GM19043 (cell line): ENCODE data around the gene SRPK2.

Experiments
- ATAC-seq: cut with Tn5 transposase; IDR thresholded peaks from one replicate; pipeline ENCODE4 v1.9.1; 2021; ENCODE audit warnings: low read depth; ENCODE audit not compliant: unreplicated experiment

Gene SRPK2

GRCh38 chr7:105107458-105107857 is 281.3 kb downstream of the SRPK2 start:
- ATAC-seq, result no peak

GRCh38 chr7:105106473-105106872 is 282.2 kb downstream of the SRPK2 start:
- ATAC-seq, result no peak

- no peak for ATAC-seq
These were observed 283.1 kb downstream of the SRPK2 start for GRCh38 chr7:105105579-105105978.

- ATAC-seq, result no peak
These were observed 286.0 kb downstream of the SRPK2 start for GRCh38 chr7:105102557-105103352.

GRCh38 chr7:105101864-105102263 is 286.9 kb downstream of the SRPK2 start:
- peak; percentile 42 for ATAC-seq

- peak; percentile 65 for ATAC-seq
These were observed 289.7 kb downstream of the SRPK2 start for GRCh38 chr7:105098863-105099515.

GRCh38 chr7:105097619-105098018 is 291.1 kb downstream of the SRPK2 start:
- ATAC-seq, result no peak

- no peak for ATAC-seq
These were observed 292.4 kb downstream of the SRPK2 start for GRCh38 chr7:105096306-105096705.

GRCh38 chr7:105094966-105095365 is 293.8 kb downstream of the SRPK2 start:
- no peak for ATAC-seq

- ATAC-seq, result no peak
These were observed 300.3 kb downstream of the SRPK2 start for GRCh38 chr7:105088456-105088855.

- no peak for ATAC-seq
These were observed 300.7 kb downstream of the SRPK2 start for GRCh38 chr7:105087981-105088380.

GRCh38 chr7:105086850-105087249 is 301.9 kb downstream of the SRPK2 start:
- ATAC-seq, result no peak

- no peak for ATAC-seq
These were observed 304.1 kb downstream of the SRPK2 start for GRCh38 chr7:105084581-105084980.

- ATAC-seq, result no peak
These were observed 309.4 kb downstream of the SRPK2 start for GRCh38 chr7:105079348-105079747.

- ATAC-seq, result no peak
These were observed 315.6 kb downstream of the SRPK2 start for GRCh38 chr7:105073143-105073542.

- ATAC-seq, result no peak
These were observed 319.8 kb downstream of the SRPK2 start for GRCh38 chr7:105068886-105069285.

- no peak for ATAC-seq
These were observed 321.0 kb downstream of the SRPK2 start for GRCh38 chr7:105067691-105068090.
